Mesangial cell (primary cell): ENCODE data around the gene TBX2. TPM values are rescaled to one million over a fixed set of nuclear protein-coding genes. Genes with fewer than 3 reads are reported as not detected.

Experiments used
- total RNA-seq: library from RNA; depleted of rRNA; stranded (reverse); fragments of >200 nt; gene quantifications from 2 replicates; pipeline ENCODE4 v1.2.3, GENCODE V29; 2015

The TBX2 gene
- total RNA-seq, result 2.4 and 5.8 TPM in 2 replicates

DNA sequence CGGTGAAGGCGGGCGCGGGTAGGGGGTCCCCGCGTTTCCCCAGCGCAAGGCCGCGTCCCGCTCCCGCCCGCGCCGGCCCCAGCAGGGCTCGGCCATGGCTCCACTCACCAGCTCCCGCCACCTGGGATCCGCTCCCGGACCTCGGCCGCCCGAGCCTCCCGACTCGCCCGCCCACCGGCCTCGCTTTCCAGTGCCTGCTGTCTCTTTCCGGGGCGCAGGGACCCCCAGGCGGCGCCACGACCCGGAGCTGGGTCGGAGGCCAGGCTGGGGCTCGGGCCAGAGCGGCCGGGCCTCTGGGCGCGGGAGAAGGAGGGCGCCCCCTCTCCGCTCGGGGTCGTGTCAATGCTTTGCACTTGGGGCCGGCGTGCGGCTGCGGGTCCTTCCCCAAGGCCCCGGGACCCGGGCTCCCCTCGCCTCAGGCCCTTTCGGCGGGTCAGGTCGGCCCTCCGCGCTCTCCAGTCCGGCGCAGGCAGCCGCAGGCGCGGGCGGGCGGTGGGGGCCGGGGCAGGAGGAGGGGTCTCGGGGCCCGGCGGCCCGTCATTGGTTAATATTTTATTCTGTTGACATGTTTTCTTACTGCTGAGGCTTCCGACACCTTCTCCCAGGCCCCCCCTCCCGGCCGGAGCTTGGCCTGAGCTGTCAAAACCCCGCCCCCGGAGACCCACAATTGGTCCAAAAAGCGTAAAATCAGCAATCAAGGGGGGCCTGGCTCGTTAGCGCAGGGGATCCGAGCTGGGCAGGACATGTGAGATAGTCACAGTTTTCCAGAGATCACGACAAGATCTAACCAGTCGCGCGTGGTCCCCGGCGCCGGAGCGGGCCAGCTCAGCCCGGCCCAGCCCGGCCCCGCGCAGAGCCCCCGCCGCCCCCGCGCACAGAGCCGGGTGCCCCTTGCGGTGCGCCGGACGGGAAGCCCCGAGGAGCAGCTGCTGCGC, at the start of gene TBX2:
TSS of gene TBX2 (plus strand) at position 713 of the 935 bp plus-strand sequence. CDS start 334 bp downstream, outside the sequence.

DNA sequence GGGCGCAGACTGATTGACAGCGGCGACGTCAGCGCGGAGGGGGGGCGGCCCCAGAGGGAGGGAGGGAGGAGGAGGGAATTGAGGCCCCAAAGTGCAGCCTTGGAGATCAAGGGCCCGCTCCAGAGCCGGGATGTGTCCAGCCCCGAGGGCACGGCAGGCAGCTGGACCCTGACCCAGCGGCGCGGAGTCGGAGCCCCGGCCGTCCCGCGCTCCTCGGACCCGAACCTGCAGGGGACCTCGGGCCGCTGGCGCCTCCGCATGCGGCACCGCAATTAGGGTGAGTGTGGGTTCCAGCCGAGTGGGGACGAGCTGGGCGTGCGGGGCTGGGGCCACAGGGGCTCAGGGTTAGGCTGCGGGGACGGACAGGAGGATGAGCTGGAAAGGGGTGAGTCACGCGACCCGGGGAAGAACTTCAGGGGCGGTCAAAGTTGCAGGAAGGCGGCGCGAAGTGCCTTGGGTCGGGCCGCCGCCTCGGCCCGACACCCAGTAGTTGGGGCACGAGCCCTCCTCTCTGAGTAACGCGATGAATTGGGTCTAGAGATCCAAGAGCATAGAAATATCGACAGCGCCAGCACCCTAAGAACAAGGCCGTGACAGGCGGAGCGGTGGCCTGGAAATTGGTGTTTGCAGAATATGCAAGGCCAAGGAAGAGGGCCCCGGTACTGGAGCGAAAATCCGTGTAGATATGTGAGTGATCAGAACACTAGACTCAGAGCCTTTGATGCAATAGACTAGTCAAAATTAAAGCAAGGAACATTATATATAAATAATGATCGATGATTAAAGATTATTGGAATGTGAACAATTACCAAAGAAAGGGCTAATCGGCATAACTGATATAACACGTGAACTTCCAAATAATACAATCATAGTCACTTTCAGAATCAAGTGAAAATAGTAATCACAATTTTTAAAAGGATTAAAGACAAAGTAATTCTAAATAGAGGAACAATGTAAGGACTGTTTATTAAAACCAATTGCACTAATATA, 53.0 kb downstream of the TBX2 start, which contains the start of gene TBX4:
TSS of gene TBX4 (plus strand) at position 122 of the 990 bp plus-strand sequence. CDS start 4,069 bp downstream, outside the sequence.

Other genes starting within 250 kb of the TBX2 start
- gene TBX4, start 52.6 kb downstream of the TBX2 start, total RNA-seq, result not detected in 2 replicates
- not detected in 2 replicates for gene NACA2, start 191.4 kb downstream of the TBX2 start, total RNA-seq